G401 (cell line): ENCODE results near the gene TACC3. TPM values are rescaled to one million over a fixed set of nuclear protein-coding genes. Genes with fewer than 3 reads are reported as not detected.

Experiments
- DNase-seq: peaks from one replicate; pipeline ENCODE4 v3.0.0-alpha.2; 2015; ENCODE audit warnings: low spot score
- in situ Hi-C: cut with HindIII; loops from 2 replicates; pipeline ENCODE4 v1.10.0; 2016; ENCODE audit warnings: low sequenced_read_pairs, mixed read lengths
- total RNA-seq: library from RNA; depleted of rRNA; stranded (reverse); fragments of >200 nt; shearing (Covaris generic); gene quantifications from 2 replicates; pipeline ENCODE4 v1.2.3, GENCODE V29; 2014; rRNA removed

Gene TACC3
- total RNA-seq = 139 and 164 TPM in 2 replicates

DNA sequence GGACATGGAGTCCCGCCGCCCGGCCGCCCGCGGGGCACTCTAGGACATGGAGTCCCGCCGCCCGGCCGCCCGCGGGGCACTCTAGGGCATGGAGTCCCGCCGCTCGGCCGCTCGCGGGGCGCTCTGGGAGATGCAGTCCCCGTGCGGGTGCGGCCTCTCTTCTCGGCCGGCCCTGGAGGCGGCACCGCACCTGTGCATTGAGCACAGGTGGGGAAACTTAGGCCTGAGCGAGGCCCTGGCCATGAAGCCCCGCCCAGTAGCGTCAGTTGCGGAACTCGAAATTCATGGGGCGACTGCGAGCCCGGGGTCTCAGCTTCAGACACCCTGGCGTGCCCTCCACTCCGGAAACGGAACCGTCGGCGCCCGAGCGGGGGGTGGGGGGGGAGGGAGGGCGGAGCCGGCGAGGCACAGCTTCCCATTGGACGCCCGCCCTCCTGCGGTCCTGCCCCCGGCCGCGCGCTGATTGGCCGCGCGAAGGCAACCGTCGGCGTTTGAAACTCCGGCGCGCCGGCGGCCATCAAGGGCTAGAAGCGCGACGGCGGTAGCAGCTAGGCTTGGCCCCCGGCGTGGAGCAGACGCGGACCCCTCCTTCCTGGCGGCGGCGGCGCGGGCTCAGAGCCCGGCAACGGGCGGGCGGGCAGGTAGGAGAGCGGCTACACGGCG, at the start of gene TACC3, which contains the start of gene TMEM129:
TACC3 (plus strand) TSS at position 519 of the 663 bp plus-strand sequence. CDS start 1,901 bp downstream, outside the sequence.
TMEM129 (minus strand) TSS at position 321 of the 663 bp plus-strand sequence. CDS start 486 bp downstream, outside the sequence.
- in situ Hi-C loops = no loop called here
- peak; percentile 95 for DNase-seq

DNA sequence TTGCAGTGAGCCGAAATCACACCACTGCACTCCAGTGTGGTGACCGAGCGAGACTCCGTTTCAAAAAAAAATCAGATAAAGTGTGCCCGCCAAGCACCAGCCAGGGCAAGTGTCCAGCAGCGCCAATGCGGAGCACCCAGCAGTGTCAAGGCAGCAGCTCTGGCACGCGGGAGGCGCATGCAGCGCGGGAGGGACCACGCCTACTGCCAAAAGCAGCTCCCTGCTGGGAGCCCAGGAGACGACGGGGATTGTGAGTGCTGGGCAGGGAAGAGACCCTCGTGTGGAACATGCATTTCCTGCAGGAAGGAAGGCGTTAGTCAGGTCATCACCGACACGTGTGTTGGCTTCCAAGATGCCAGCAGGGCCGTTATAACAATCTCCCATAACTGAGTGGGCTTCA, 47.6 kb upstream of the TACC3 start:
- in situ Hi-C loops = no loop called here
- no peak for DNase-seq

- DNase-seq = no peak
- in situ Hi-C loops = no loop called here
These were observed 46.6 kb upstream of the TACC3 start for GRCh38 chr4:1674682-1675081.

GRCh38 chr4:1675136-1675801, 46.1 kb upstream of the TACC3 start:
- DNase-seq = no peak
- in situ Hi-C loops = no loop called here

DNA sequence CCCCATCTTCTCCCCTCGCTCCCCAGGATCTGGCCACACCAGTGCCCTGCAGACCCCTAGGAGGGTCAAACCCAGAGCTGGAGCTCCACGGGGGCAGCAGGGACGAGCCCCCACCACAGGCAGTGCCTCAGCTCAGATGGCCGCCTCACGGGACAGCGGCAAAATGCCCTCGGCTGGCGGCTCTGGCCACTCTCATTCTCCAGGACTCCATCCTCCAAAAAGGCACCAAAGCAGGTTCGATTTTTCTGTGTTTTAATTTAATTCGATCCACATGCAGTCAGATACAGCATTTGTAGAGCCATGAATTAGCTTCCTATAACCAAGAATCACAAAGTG, 45.6 kb upstream of the TACC3 start:
- in situ Hi-C loops = no loop called here

DNA sequence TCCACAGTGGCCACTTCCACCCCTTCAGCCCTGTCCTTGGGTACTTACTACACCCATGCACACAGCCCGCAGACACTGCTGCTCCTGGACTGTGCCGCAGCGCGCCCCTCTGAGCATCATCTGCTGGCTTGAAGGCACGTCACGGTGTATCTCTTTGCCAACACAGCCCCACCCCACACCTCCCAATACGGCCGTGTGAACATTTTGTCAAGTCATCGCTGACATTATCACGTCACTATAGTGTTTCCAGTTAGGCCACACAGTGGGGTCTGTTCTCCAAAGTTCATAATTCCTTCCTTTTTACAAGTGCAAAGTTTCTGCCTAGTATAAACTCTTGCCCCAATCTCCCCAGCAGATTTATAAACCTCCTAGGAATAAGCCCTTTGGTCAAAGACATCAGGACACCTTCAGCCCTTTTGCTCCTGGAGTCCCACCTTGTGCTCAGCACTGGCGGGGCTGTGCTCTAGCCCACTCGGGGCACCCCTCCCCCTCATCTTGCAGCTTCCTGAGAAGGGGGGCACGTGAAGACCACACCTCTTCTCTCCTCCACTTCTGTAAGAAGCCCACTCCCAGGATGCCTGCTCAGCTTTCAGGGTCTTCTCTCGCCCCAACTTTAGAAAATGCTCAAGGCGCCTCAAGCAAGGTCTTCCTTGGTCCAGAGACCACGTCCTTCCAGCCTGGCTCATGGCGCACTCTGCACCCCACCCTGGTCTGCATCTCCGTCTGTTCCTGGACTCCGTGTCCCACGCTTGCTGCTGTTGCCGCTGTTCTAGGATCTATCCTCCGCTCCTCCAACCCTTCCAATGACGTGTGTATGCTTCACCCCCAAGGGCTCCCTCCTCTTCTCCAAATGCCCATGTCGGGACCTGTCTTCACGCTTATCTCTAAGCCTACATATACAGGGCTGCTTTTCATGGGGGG, 44.5 kb upstream of the TACC3 start:
- no peak for DNase-seq
- in situ Hi-C loops = no loop called here

More for the DNA sequence above, 45.6 kb upstream of the TACC3 start:
- no peak for DNase-seq

DNA sequence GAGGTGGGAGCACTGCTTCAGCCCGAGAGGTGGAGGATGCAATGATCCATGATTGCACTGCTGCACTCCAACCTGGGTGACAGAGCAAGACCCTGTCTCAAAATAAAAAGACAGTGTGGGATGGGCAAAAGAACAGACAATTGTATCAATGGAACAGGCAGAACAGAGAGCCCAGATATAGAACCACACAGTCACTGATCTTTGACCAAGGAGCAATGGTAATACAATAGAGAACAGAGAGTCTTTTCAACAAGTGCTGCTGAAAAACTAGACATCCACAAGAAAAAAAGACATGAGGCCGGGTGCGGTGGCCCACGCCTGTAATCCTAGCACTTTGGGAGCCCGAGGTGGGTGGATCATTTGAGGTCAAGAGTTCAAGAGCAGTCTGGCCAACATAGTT, 43.1 kb upstream of the TACC3 start:
- no peak for DNase-seq
- in situ Hi-C loops = no loop called here

DNA sequence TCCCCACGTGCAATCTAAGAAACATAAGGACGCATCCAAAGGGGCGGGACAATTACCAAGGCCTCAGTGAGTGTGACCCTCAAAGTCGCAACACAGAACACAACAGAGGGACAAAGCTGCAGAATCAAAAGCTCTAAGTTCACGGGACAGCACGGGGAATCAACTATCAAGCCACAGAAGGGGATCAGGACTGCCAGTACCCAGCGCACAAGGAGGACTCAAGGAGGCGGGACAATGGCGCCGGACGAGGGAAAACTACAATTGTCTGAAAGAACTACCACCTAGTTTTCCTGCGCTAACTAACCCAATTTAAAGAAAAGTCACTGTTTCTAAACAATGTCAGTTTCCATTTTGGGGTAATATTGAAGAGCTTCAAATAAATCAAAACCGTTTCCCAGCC, 38.5 kb upstream of the TACC3 start:
- in situ Hi-C loops = no loop called here
- no peak for DNase-seq

- peak; percentile 53 for DNase-seq
- in situ Hi-C loops = no loop called here
These were observed 38.0 kb upstream of the TACC3 start for GRCh38 chr4:1683261-1683735.

DNA sequence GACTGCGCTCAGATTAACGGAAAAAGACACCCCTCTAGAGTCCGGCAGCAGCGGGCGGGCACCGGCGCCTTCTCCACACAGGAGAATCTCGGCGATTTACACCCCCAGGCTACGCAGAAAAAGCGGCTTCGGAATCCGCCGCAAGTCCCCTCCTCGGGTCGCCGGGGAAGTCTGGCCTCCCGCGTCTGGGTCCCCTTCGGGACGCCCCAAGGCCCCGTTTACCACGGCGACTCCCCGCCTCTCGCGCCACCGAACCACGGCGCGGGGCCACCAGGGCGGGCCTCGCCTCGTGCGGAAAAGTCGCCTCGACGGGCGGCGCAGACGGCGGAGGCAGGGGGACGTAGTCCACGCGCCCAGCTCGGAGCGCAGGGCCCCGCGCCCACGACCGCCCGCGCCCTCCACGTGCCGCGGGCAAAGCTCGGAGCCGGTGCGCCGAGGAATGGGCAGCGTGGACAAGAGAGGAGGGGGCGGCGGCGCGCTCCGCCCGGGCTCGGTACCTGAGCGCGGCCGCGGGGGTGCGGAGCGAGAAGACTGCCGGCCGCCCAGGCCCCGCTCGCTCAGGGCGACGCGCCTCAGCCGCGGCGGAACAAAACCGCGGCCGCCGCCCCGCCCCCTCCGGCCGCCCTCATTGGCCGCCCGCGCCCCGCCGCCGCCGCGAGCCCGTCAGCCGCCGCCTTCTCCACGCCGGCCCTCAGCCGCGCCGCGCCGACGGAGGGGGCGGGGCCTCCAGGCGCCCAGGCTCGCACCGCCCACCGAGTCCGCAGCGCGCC, 37.4 kb upstream of the TACC3 start, which contains the start of gene FAM53A:
FAM53A (minus strand) TSS at position 578 of the 770 bp plus-strand sequence. CDS start 15,572 bp downstream, outside the sequence.
- peak; percentile 88 for DNase-seq

DNA sequence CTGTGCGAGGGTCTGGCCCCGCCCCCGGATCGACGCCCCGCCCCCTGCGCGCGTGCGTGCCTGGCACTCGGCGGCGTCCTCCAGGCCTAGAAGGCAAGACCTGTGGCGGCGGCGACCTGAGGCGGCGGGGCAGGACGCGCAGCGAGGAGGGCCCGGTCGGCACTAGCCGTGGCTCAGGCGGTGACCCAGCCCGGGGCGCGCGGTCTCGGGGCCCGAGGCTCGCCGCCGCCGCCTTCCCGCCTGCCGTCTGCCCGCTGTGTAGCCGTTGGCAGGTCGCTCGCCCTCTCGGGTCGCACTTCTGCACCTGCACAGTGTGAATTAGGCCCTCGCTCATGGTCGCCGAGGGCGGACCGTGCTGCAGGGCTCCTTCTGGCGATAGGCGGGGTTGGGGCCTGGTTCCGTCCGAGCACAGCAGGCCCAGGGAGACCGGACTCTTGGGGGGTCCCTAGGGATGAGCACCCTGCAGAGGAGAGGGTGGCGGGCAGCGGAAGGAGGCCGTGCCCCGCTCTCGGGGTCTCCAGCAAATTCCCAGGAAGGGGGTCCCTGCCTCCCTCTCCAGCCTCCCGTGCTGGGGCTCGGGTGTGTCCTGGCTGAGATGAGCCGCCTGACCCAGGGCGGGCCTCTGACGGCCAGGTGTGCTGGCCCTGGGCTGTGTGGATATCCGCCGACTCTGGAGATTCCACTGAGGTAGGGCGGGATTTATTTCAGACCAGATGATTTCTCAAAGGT, 36.7 kb upstream of the TACC3 start:
- in situ Hi-C loops = no loop called here
- peak; percentile 12 for DNase-seq

More for the DNA sequence above, 37.4 kb upstream of the TACC3 start, which contains the start of gene FAM53A:
- in situ Hi-C loops = no loop called here

GRCh38 chr4:1685235-1686150, 35.8 kb upstream of the TACC3 start:
- no peak for DNase-seq
- in situ Hi-C loops = no loop called here

GRCh38 chr4:1686440-1687036, 34.8 kb upstream of the TACC3 start:
- in situ Hi-C loops = no loop called here
- peak; percentile 11 for DNase-seq

GRCh38 chr4:1690698-1691097, 30.6 kb upstream of the TACC3 start:
- DNase-seq = no peak
- in situ Hi-C loops = no loop called here

DNA sequence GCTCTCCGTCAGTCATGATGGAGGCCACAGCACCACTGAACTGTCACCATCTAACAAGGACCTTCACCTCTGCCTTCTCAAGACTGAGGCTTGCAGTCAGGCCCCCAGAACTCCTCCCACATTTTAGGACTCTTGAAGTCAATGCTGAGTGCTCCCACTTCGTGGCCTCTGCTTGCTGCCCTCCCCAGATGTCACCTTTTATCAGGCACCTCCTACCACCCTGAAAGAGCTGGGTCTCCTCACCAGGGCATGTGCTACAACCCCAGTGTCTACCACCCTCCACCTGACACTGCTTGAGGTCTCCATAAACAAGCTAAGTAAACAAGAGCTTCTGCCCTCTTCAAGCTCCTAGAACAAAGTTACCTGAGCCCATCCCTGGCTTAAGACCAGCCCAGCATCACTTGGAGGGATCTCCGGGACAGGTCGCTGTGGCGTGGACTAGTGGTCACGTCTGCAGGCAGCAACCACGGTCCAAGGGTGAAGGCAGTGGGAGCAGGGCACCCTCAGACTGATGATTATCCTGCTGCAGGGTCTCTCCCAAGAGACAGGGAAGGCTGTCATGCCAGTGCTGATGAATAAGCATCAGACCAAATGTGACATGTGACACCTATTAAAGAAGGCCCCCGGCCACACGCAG, 29.5 kb upstream of the TACC3 start:
- in situ Hi-C loops = no loop called here
- no peak for DNase-seq

DNA sequence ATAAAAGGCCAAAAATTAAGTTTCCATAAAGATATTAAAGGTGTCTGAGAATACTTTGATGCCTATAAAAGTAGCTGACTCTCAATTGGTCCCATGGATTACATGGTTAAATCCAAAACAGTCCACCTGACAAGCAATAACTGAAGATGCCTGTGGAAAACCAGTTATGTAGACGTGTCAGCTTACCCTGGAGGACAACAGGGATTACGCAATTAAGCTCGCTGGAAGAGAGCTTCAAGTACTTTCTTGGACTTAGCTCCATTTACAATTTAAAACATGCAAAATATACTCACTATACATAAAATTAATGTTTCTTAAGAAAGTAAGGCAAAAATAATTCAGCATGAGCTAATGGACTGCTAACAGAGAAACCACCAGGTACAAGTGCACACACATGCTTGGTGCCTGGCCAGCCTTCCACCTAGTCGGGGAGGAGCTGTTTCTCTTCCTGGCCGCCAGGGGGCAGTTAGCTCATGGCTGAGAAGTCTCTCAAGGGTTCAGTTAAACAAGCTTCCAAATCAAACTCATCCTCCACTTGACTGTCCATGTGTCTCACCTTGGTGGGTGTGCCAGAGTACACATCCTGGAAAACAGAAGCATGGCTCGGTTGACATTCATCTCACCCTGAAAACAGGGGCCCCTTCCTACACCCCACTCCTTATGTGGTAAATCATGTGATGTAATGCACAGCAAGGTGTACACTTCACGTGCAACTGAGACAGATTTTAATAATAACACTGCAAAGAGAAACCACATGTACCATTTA, 28.0 kb upstream of the TACC3 start:
- DNase-seq = peak; percentile 87
- in situ Hi-C loops = no loop called here
